ENCODE data around the gene GLT6D1. TPM values are rescaled to one million over a fixed set of nuclear protein-coding genes. Genes with fewer than 3 reads are reported as not detected.
A peak's percentile ranks its signal among the peaks of the same experiment; 100 is the strongest.
"Not testable (repeated sequence)": the region's sequence is repeated elsewhere in the genome, so short reads cannot be mapped to it uniquely, and the experiment has no call there.

GLT6D1 gene
- total RNA-seq, 1 donor from 2014 or later, result not detected

GRCh38 chr9:135676891-135677290 lies 37.6 kb upstream of the GLT6D1 start:
- TF ChIP-seq EZH2 (IDR thresholded peaks at IDR 0.05; ENCODE audit: insufficient read depth, low read length) (no peak), CTCF (IDR thresholded peaks at IDR 0.05; ENCODE audit: insufficient read depth, low read depth, low read length) (no peak)
- peaks cover 3% of the 10 kb centered on the region for H3K4me1 Mint-ChIP-seq (ENCODE audit: low read depth, unreplicated experiment)
- H3K4me3 Mint-ChIP-seq (ENCODE audit: unreplicated experiment), result no peak overlapping the region
- H3K9me3 ChIP-seq (ENCODE audit: insufficient read depth, low read depth, low read length), result no peaks in the 10 kb centered on the region
- peaks cover 35% of the 10 kb centered on the region for H3K27me3 Mint-ChIP-seq (ENCODE audit: low read depth, unreplicated experiment)
- FAIRE-seq (no peak), DNase-seq (ENCODE audit: low read depth) (no peak)
- no peak overlapping the region for H3K27ac ChIP-seq (ENCODE audit: low read depth, low read length)
- no peaks in the 10 kb centered on the region for H3K9me3 Mint-ChIP-seq (ENCODE audit: unreplicated experiment)
- H3K79me2 ChIP-seq (ENCODE audit: insufficient read depth, low read length), result no peaks in the 10 kb centered on the region
- no peaks in the 10 kb centered on the region for H3K4me1 ChIP-seq (ENCODE audit: insufficient read depth, low read length)
- no peaks in the 10 kb centered on the region for H3K36me3 ChIP-seq (ENCODE audit: insufficient read depth, low read length)
- no peak overlapping the region for H3K9ac ChIP-seq (ENCODE audit: low read length)
- H3K4me2 ChIP-seq (ENCODE audit: low read length), result no peak overlapping the region
- H3K27me3 ChIP-seq (ENCODE audit: insufficient read depth, low read length), result no peaks in the 10 kb centered on the region
- H3K36me3 Mint-ChIP-seq (ENCODE audit: low read depth, unreplicated experiment), result no peaks in the 10 kb centered on the region
- no peak overlapping the region for H3K4me3 ChIP-seq (ENCODE audit: insufficient read depth, low read depth, low read length)
- no peaks in the 10 kb centered on the region for H4K20me1 ChIP-seq (ENCODE audit: insufficient read depth, low read length)
- H3K27ac Mint-ChIP-seq (ENCODE audit: unreplicated experiment), result no peak overlapping the region
- no peak overlapping the region for H2AFZ ChIP-seq (ENCODE audit: low read depth, low read length)

DNA sequence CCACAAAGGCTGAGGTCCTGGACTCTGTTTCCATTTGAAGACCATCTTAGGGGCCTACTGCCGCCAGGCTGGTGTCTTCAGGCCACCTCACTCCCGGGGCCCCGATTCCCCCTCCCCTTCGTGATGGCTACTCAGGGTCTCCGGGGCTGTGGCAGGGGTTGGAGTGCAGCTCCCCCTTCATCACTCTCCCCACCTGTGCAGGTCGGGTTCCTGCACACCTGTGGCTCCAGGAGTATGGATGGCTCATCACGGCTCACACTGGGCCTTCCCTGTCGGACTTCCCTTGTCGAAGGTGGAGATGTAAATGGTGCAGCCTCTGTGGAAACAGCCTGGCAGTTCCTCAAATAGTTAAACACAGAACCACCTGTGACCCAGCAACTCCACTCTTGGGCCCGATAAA lies 35.6 kb upstream of the GLT6D1 start:
- Mint-ChIP-seq H3K4me3 (ENCODE audit: unreplicated experiment) (peak overlapping the region; percentile 45), H3K9me3 (ENCODE audit: unreplicated experiment) (no peaks in the 10 kb centered on the region), H3K36me3 (ENCODE audit: low read depth, unreplicated experiment) (no peaks in the 10 kb centered on the region), H3K27ac (ENCODE audit: unreplicated experiment) (no peak overlapping the region), H3K4me1 (ENCODE audit: low read depth, unreplicated experiment) (peaks cover 1% of the 10 kb centered on the region), H3K27me3 (ENCODE audit: low read depth, unreplicated experiment) (peaks cover 24% of the 10 kb centered on the region)
- no peaks in the 10 kb centered on the region for H3K27me3 ChIP-seq (ENCODE audit: insufficient read depth, low read length)
- H3K27ac ChIP-seq (ENCODE audit: low read depth, low read length), result no peak overlapping the region
- TF ChIP-seq EZH2 (IDR thresholded peaks at IDR 0.05; ENCODE audit: insufficient read depth, low read length) (no peak), CTCF (IDR thresholded peaks at IDR 0.05; ENCODE audit: insufficient read depth, low read depth, low read length) (no peak)
- no peaks in the 10 kb centered on the region for H4K20me1 ChIP-seq (ENCODE audit: insufficient read depth, low read length)
- no peak overlapping the region for H3K9ac ChIP-seq (ENCODE audit: low read length)
- no peaks in the 10 kb centered on the region for H3K9me3 ChIP-seq (ENCODE audit: insufficient read depth, low read depth, low read length)
- FAIRE-seq (no peak), DNase-seq (ENCODE audit: low read depth) (no peak)
- no peak overlapping the region for H3K4me2 ChIP-seq (ENCODE audit: low read length)
- no peaks in the 10 kb centered on the region for H3K36me3 ChIP-seq (ENCODE audit: insufficient read depth, low read length)
- no peak overlapping the region for H3K4me3 ChIP-seq (ENCODE audit: insufficient read depth, low read depth, low read length)
- H2AFZ ChIP-seq (ENCODE audit: low read depth, low read length), result no peak overlapping the region
- no peaks in the 10 kb centered on the region for H3K4me1 ChIP-seq (ENCODE audit: insufficient read depth, low read length)
- no peaks in the 10 kb centered on the region for H3K79me2 ChIP-seq (ENCODE audit: insufficient read depth, low read length)

- no peak overlapping the region for H2AFZ ChIP-seq (ENCODE audit: low read depth, low read length)
- TF ChIP-seq CTCF (IDR thresholded peaks at IDR 0.05; ENCODE audit: insufficient read depth, low read depth, low read length) (no peak), EZH2 (IDR thresholded peaks at IDR 0.05; ENCODE audit: insufficient read depth, low read length) (no peak)
- H3K4me2 ChIP-seq (ENCODE audit: low read length), result no peak overlapping the region
- H3K36me3 Mint-ChIP-seq (ENCODE audit: low read depth, unreplicated experiment), result peaks cover 2% of the 10 kb centered on the region
- H3K27ac Mint-ChIP-seq (ENCODE audit: unreplicated experiment), result no peak overlapping the region
- peaks cover 22% of the 10 kb centered on the region for H3K27me3 Mint-ChIP-seq (ENCODE audit: low read depth, unreplicated experiment)
- no peak overlapping the region for H3K9ac ChIP-seq (ENCODE audit: low read length)
- H3K4me1 Mint-ChIP-seq (ENCODE audit: low read depth, unreplicated experiment), result no peaks in the 10 kb centered on the region
- H3K4me1 ChIP-seq (ENCODE audit: insufficient read depth, low read length), result no peaks in the 10 kb centered on the region
- H3K9me3 ChIP-seq (ENCODE audit: insufficient read depth, low read depth, low read length), result no peaks in the 10 kb centered on the region
- no peaks in the 10 kb centered on the region for H3K36me3 ChIP-seq (ENCODE audit: insufficient read depth, low read length)
- no peak overlapping the region for H3K4me3 Mint-ChIP-seq (ENCODE audit: unreplicated experiment)
- peaks cover 3% of the 10 kb centered on the region for H3K9me3 Mint-ChIP-seq (ENCODE audit: unreplicated experiment)
- no peak overlapping the region for H3K4me3 ChIP-seq (ENCODE audit: insufficient read depth, low read depth, low read length)
- no peak overlapping the region for H3K27ac ChIP-seq (ENCODE audit: low read depth, low read length)
- DNase-seq (ENCODE audit: low read depth) (no peak), FAIRE-seq (no peak)
- no peaks in the 10 kb centered on the region for H4K20me1 ChIP-seq (ENCODE audit: insufficient read depth, low read length)
- H3K79me2 ChIP-seq (ENCODE audit: insufficient read depth, low read length), result no peaks in the 10 kb centered on the region
- no peaks in the 10 kb centered on the region for H3K27me3 ChIP-seq (ENCODE audit: insufficient read depth, low read length)
These were observed 34.6 kb upstream of the GLT6D1 start for GRCh38 chr9:135673941-135674340.

GRCh38 chr9:135672786-135673185 lies 33.4 kb upstream of the GLT6D1 start:
- not testable (repeated sequence) for H3K27ac ChIP-seq (ENCODE audit: low read depth, low read length); H2AFZ ChIP-seq (ENCODE audit: low read depth, low read length); H3K4me3 ChIP-seq (ENCODE audit: insufficient read depth, low read depth, low read length); H3K27ac Mint-ChIP-seq (ENCODE audit: unreplicated experiment); H3K27me3 ChIP-seq (ENCODE audit: insufficient read depth, low read length); H3K79me2 ChIP-seq (ENCODE audit: insufficient read depth, low read length); H3K4me2 ChIP-seq (ENCODE audit: low read length); H3K4me3 Mint-ChIP-seq (ENCODE audit: unreplicated experiment); H3K4me1 Mint-ChIP-seq (ENCODE audit: low read depth, unreplicated experiment); H3K36me3 ChIP-seq (ENCODE audit: insufficient read depth, low read length); H3K36me3 Mint-ChIP-seq (ENCODE audit: low read depth, unreplicated experiment); DNase-seq (ENCODE audit: low read depth); H3K4me1 ChIP-seq (ENCODE audit: insufficient read depth, low read length); H3K9me3 ChIP-seq (ENCODE audit: insufficient read depth, low read depth, low read length); FAIRE-seq; H3K9me3 Mint-ChIP-seq (ENCODE audit: unreplicated experiment); H3K9ac ChIP-seq (ENCODE audit: low read length); H4K20me1 ChIP-seq (ENCODE audit: insufficient read depth, low read length)
- peaks cover 16% of the 10 kb centered on the region for H3K27me3 Mint-ChIP-seq (ENCODE audit: low read depth, unreplicated experiment)

Data from astrocyte (in vitro differentiated cells and primary cell).